Esophagus muscularis mucosa (tissue), 3 donors: ENCODE measurements around the gene C4orf50.
"Not testable (repeated sequence)": the region's sequence is repeated elsewhere in the genome, so short reads cannot be mapped to it uniquely, and the experiment has no call there.

ENCODE experiments used
- CTCF ChIP-seq, 3 experiments: fragments of 200-600 bp in 2 of 3; fragments of 450-650 bp in 1 of 3; sonication (generic) in 2 of 3; IDR thresholded peaks; one replicate each; pipeline ENCODE4 v1.5.1; 2017 to 2019; ENCODE audit warnings: antibody characterized with exemption in 3 of 3, mild to moderate bottlenecking in 2 of 3, moderate library complexity in 1 of 3
- POLR2AphosphoS5 ChIP-seq, 2 donors: sonication (generic); formaldehyde crosslinking; IDR thresholded peaks; one replicate each; pipeline ENCODE4 v1.6.1; 2017; ENCODE audit warnings: antibody characterized with exemption in 2 of 2

DNA sequence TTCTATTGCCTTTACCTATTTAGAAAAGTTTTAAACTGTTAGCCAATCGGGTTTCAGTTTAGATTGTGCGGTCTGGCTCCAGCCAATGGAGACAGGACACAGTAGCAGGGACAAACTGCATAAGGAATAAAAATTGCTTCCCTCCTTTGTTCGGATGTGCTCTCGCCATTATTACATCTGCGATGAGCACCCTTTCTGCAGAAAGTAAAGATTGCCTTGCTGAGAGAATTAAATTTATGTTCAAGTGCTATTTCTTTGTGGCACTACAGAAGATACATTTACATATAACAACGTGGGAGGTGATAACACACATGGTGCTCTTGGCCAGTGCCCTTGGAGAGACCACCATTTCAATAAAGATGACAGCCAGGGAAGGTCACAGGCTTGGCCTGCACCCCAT, 71.6 kb downstream of the C4orf50 start:
- not testable (repeated sequence) for TF ChIP-seq POLR2AphosphoS5, CTCF (IDR thresholded peaks at IDR 0.05)
